Measurements from ENCODE around the gene OR1I1. TPM values are rescaled to one million over a fixed set of nuclear protein-coding genes. Genes with fewer than 3 reads are reported as not detected.
A peak's percentile ranks its signal among the peaks of the same experiment; 100 is the strongest.

Gene OR1I1
- total RNA-seq, 2 experiments from 2014 or later = not detected

- no peak overlapping the region for H3K27ac Mint-ChIP-seq
- H3K4me1 Mint-ChIP-seq = peaks cover 7% of the 10 kb centered on the region
- ChIA-PET POLR2A (no interaction called here), CTCF (interaction anchor here (0.6 to 1.2 kb wide), 2 partner anchors 11 to 22 kb away, joined by 3 read pairs; a partner anchor contains a TSS)
- H3K36me3 Mint-ChIP-seq (ENCODE audit: low read depth) = peaks cover 3% of the 10 kb centered on the region
- H3K27me3 Mint-ChIP-seq = peaks cover 23% of the 10 kb centered on the region
- DNase-seq = no peak
- peaks cover 14% of the 10 kb centered on the region for H3K9me3 Mint-ChIP-seq
- H3K4me3 Mint-ChIP-seq = no peak overlapping the region
These were observed 22.0 kb downstream of the OR1I1 start for GRCh38 chr19:15104003-15104402.

GRCh38 chr19:15104411-15104810, 22.4 kb downstream of the OR1I1 start:
- Mint-ChIP-seq H3K4me1 (peaks cover 7% of the 10 kb centered on the region), H3K4me3 (no peak overlapping the region), H3K27ac (no peak overlapping the region), H3K27me3 (peaks cover 23% of the 10 kb centered on the region), H3K36me3 (ENCODE audit: low read depth) (peaks cover 3% of the 10 kb centered on the region), H3K9me3 (peaks cover 14% of the 10 kb centered on the region)
- ChIA-PET POLR2A (no interaction called here), CTCF (interaction anchor here (0.6 to 1.2 kb wide), 2 partner anchors 12 to 21 kb away, joined by 3 read pairs; a partner anchor contains a TSS)
- no peak for DNase-seq

DNA sequence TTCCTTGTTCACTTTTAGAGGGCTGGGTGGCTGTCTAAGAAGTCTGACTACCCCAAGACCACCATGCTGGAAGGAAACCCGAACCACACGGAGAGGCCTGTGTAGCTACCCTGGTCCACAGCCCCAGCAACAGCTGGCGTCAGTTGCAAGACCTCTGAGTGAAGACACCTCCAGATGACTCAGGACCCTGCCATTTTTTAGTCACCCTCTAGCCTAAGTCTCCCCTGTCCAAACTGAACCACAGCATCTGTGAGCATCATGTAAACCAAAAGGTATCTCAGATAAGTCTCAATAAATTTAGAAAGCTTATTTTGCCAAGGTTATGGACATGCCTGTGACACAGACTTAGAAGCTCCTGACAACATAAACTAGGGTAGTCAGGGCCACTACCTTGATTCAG, 23.0 kb downstream of the OR1I1 start:
- POLR2A ChIA-PET = no interaction called here
- no peak overlapping the region for H3K4me3 Mint-ChIP-seq
- DNase-seq = no peak
- H3K9me3 Mint-ChIP-seq = peaks cover 14% of the 10 kb centered on the region
- H3K27me3 Mint-ChIP-seq = peaks cover 23% of the 10 kb centered on the region
- peaks cover 7% of the 10 kb centered on the region for H3K4me1 Mint-ChIP-seq
- peaks cover 3% of the 10 kb centered on the region for H3K36me3 Mint-ChIP-seq (ENCODE audit: low read depth)
- H3K27ac Mint-ChIP-seq = no peak overlapping the region
- CTCF ChIA-PET = interaction anchor here (0.6 to 0.8 kb wide), 2 partner anchors 13 to 51 kb away, joined by 3 read pairs; no protein-coding TSS in a partner anchor

DNA sequence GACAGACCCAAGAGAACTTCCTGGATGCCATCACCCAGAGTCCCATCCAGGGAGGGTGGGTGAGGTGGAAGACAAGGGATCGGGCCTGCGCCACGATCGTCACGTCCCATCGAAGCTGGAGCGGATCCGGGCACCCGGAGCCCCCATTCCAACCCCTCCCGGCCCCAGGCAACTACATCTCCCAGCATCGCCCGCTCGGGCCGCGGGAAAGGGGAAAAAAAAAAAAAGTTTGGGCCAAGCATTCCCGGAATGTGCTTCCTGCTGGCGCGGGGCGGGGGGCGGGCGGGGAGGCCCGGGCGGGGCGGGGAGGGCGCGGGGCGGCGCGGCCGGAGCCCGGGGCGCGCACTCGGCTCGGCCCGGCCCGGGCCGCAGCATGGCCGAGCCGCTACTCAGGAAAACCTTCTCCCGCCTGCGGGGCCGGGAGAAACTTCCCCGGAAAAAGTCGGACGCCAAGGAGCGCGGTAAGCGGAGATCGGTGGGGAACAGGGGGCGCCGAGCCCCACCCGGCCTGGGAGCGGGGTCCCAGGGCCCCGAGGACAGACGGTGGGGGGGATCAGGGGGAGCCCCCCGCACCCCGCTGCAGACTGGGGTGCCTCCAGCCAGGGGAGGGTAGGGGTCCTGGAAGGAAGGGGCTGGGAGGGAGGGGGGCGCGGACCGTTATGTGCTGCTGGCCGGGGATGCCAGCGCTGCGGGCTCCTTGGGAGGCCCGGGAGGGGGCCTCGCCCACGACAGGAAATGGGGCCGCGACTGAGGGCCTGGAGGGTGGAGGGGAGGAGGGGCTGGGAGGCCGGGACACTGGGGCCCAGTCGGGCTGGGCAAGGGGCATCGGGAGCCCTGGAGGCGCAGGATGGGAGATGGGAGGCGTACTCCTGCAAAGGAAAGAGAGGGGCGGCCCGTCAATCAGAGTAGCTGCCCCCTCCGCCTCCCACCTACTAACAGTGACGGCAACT, 25.3 kb downstream of the OR1I1 start, which contains the start of gene SYDE1:
Gene SYDE1 (plus strand): TSS at position 341 of the 950 bp plus-strand sequence. CDS start 33 bp downstream, at position 374.
- CTCF ChIA-PET = interaction anchor here (1.0 kb wide), 1 partner anchor 15 kb away, joined by 3 read pairs; no protein-coding TSS in a partner anchor
- peaks cover 7% of the 10 kb centered on the region for H3K4me1 Mint-ChIP-seq
- H3K36me3 Mint-ChIP-seq (ENCODE audit: low read depth) = peaks cover 3% of the 10 kb centered on the region
- DNase-seq = no peak
- no peak within 1 kb of the TSS for H3K27ac Mint-ChIP-seq
- POLR2A ChIA-PET = no interaction called here
- peaks cover 23% of the 10 kb centered on the region for H3K27me3 Mint-ChIP-seq
- H3K4me3 Mint-ChIP-seq = peak within 1 kb of the TSS; percentile 53
- H3K9me3 Mint-ChIP-seq = peaks cover 12% of the 10 kb centered on the region

GRCh38 chr19:15108145-15108844, 26.3 kb downstream of the OR1I1 start:
- no peak overlapping the region for H3K4me3 Mint-ChIP-seq
- ChIA-PET POLR2A (no interaction called here), CTCF (interaction anchor here (1.0 kb wide), 1 partner anchor 16 kb away, joined by 3 read pairs; no protein-coding TSS in a partner anchor)
- DNase-seq = no peak
- H3K9me3 Mint-ChIP-seq = peaks cover 12% of the 10 kb centered on the region
- peaks cover 23% of the 10 kb centered on the region for H3K27me3 Mint-ChIP-seq
- H3K36me3 Mint-ChIP-seq (ENCODE audit: low read depth) = peaks cover 3% of the 10 kb centered on the region
- peaks cover 7% of the 10 kb centered on the region for H3K4me1 Mint-ChIP-seq
- no peak overlapping the region for H3K27ac Mint-ChIP-seq

GRCh38 chr19:15108845-15109767, 27.1 kb downstream of the OR1I1 start:
- peaks cover 3% of the 10 kb centered on the region for H3K36me3 Mint-ChIP-seq (ENCODE audit: low read depth)
- ChIA-PET POLR2A (no interaction called here), CTCF (no interaction called here)
- H3K27me3 Mint-ChIP-seq = peaks cover 23% of the 10 kb centered on the region
- H3K4me1 Mint-ChIP-seq = peaks cover 7% of the 10 kb centered on the region
- peaks cover 7% of the 10 kb centered on the region for H3K9me3 Mint-ChIP-seq
- DNase-seq = no peak
- no peak overlapping the region for H3K4me3 Mint-ChIP-seq
- H3K27ac Mint-ChIP-seq = no peak overlapping the region

GRCh38 chr19:15109768-15110417, 27.9 kb downstream of the OR1I1 start:
- H3K36me3 Mint-ChIP-seq (ENCODE audit: low read depth) = peaks cover 6% of the 10 kb centered on the region
- ChIA-PET CTCF (interaction anchor here (2.0 kb wide), 1 partner anchor 8 kb away, joined by 7 read pairs; no protein-coding TSS in a partner anchor), POLR2A (no interaction called here)

GRCh38 chr19:15110418-15110815, 28.4 kb downstream of the OR1I1 start:
- CTCF ChIA-PET = interaction anchor here (2.0 kb wide), 1 partner anchor 9 kb away, joined by 7 read pairs; no protein-coding TSS in a partner anchor
- H3K4me1 Mint-ChIP-seq = peaks cover 7% of the 10 kb centered on the region
- no peak overlapping the region for H3K27ac Mint-ChIP-seq
- no peaks in the 10 kb centered on the region for H3K9me3 Mint-ChIP-seq
- peaks cover 20% of the 10 kb centered on the region for H3K27me3 Mint-ChIP-seq
- POLR2A ChIA-PET = no interaction called here
- no peak overlapping the region for H3K4me3 Mint-ChIP-seq
- DNase-seq = no peak
- peaks cover 6% of the 10 kb centered on the region for H3K36me3 Mint-ChIP-seq (ENCODE audit: low read depth)

More at GRCh38 chr19:15109768-15110417, 27.9 kb downstream of the OR1I1 start:
- Mint-ChIP-seq H3K27me3 (peaks cover 20% of the 10 kb centered on the region), H3K27ac (no peak overlapping the region), H3K4me1 (peaks cover 7% of the 10 kb centered on the region), H3K9me3 (peaks cover 2% of the 10 kb centered on the region), H3K4me3 (no peak overlapping the region)
- no peak for DNase-seq

- no peak overlapping the region for H3K4me3 Mint-ChIP-seq
- ChIA-PET POLR2A (no interaction called here), CTCF (interaction anchor here (1.1 to 2.0 kb wide), 2 partner anchors 10 to 14 kb away, joined by 3 to 7 read pairs; a partner anchor contains a TSS)
- DNase-seq = no peak
- H3K36me3 Mint-ChIP-seq (ENCODE audit: low read depth) = peaks cover 3% of the 10 kb centered on the region
- no peaks in the 10 kb centered on the region for H3K9me3 Mint-ChIP-seq
- H3K27me3 Mint-ChIP-seq = peaks cover 10% of the 10 kb centered on the region
- H3K27ac Mint-ChIP-seq = no peak overlapping the region
- peaks cover 2% of the 10 kb centered on the region for H3K4me1 Mint-ChIP-seq
These were observed 29.7 kb downstream of the OR1I1 start for GRCh38 chr19:15111758-15112157.

- H3K4me3 Mint-ChIP-seq = no peak overlapping the region
- CTCF ChIA-PET = no interaction called here
- POLR2A ChIA-PET = no interaction called here
- H3K9me3 Mint-ChIP-seq = no peaks in the 10 kb centered on the region
- DNase-seq = no peak
- H3K27me3 Mint-ChIP-seq = peaks cover 7% of the 10 kb centered on the region
- no peaks in the 10 kb centered on the region for H3K4me1 Mint-ChIP-seq
- H3K36me3 Mint-ChIP-seq (ENCODE audit: low read depth) = peaks cover 3% of the 10 kb centered on the region
- no peak overlapping the region for H3K27ac Mint-ChIP-seq
These were observed 30.4 kb downstream of the OR1I1 start for GRCh38 chr19:15112385-15112784.

DNA sequence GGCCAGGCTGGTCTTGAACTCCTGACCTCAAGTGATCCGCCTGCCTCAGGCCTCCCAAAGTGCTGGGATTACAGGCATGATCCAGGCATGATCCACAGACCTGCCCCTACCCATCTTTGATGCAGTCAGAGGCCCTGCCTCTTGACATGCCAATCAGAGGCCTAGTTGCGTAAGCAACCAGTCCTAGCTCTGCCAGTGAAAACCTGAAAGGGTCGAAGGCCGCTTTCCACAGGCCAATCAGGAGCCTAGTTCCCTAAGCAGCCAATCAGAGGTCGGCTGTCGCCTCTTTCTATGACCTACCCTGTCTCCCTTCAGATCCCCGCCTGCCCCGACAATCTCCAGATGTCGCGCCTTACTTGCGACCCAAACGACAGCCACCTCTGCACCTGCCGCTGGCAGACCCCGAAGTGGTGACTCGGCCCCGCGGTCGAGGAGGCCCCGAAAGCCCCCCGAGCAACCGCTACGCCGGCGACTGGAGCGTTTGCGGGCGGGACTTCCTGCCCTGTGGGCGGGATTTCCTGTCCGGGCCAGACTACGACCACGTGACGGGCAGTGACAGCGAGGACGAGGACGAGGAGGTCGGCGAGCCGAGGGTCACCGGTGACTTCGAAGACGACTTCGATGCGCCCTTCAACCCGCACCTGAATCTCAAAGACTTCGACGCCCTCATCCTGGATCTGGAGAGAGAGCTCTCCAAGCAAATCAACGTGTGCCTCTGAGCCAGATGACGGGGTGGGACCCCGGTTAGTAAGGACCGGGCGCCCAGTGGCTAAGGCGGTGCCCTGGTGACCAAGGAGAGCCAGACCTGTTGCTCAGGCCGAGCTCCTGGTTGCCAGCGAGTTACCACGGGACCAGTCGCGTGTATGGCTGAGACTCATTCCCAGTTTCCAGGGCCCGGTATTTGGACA, 31.5 kb downstream of the OR1I1 start:
- no peaks in the 10 kb centered on the region for H3K4me1 Mint-ChIP-seq
- no peak overlapping the region for H3K4me3 Mint-ChIP-seq
- CTCF ChIA-PET = no interaction called here
- H3K27me3 Mint-ChIP-seq = no peaks in the 10 kb centered on the region
- DNase-seq = no peak
- no peaks in the 10 kb centered on the region for H3K9me3 Mint-ChIP-seq
- POLR2A ChIA-PET = no interaction called here
- H3K36me3 Mint-ChIP-seq (ENCODE audit: low read depth) = peaks cover 11% of the 10 kb centered on the region
- H3K27ac Mint-ChIP-seq = no peak overlapping the region
